Lung microvascular endothelial cell (primary cell): ENCODE results near the gene DLG5. TPM values are rescaled to one million over a fixed set of nuclear protein-coding genes. Genes with fewer than 3 reads are reported as not detected.

Experiments used
- DNase-seq, 2 donors: peaks; one replicate each; pipeline versions ENCODE4 v3.0.0 to v3.0.0-alpha.2; 2010; ENCODE audit warnings: low read depth in 2 of 2
- total RNA-seq: library from RNA; depleted of rRNA; stranded (reverse); fragments of >200 nt; gene quantifications from 2 replicates; pipeline ENCODE4 v1.2.1, GENCODE V29; 2014

Gene DLG5, protein sequence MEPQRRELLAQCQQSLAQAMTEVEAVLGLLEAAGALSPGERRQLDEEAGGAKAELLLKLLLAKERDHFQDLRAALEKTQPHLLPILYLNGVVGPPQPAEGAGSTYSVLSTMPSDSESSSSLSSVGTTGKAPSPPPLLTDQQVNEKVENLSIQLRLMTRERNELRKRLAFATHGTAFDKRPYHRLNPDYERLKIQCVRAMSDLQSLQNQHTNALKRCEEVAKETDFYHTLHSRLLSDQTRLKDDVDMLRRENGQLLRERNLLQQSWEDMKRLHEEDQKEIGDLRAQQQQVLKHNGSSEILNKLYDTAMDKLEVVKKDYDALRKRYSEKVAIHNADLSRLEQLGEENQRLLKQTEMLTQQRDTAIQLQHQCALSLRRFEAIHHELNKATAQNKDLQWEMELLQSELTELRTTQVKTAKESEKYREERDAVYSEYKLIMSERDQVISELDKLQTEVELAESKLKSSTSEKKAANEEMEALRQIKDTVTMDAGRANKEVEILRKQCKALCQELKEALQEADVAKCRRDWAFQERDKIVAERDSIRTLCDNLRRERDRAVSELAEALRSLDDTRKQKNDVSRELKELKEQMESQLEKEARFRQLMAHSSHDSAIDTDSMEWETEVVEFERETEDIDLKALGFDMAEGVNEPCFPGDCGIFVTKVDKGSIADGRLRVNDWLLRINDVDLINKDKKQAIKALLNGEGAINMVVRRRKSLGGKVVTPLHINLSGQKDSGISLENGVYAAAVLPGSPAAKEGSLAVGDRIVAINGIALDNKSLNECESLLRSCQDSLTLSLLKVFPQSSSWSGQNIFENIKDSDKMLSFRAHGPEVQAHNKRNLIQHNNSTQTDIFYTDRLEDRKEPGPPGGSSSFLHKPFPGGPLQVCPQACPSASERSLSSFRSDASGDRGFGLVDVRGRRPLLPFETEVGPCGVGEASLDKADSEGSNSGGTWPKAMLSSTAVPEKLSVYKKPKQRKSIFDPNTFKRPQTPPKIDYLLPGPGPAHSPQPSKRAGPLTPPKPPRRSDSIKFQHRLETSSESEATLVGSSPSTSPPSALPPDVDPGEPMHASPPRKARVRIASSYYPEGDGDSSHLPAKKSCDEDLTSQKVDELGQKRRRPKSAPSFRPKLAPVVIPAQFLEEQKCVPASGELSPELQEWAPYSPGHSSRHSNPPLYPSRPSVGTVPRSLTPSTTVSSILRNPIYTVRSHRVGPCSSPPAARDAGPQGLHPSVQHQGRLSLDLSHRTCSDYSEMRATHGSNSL (N-terminal part only)
- 6.1 and 6.9 TPM in 2 replicates for total RNA-seq

DNA sequence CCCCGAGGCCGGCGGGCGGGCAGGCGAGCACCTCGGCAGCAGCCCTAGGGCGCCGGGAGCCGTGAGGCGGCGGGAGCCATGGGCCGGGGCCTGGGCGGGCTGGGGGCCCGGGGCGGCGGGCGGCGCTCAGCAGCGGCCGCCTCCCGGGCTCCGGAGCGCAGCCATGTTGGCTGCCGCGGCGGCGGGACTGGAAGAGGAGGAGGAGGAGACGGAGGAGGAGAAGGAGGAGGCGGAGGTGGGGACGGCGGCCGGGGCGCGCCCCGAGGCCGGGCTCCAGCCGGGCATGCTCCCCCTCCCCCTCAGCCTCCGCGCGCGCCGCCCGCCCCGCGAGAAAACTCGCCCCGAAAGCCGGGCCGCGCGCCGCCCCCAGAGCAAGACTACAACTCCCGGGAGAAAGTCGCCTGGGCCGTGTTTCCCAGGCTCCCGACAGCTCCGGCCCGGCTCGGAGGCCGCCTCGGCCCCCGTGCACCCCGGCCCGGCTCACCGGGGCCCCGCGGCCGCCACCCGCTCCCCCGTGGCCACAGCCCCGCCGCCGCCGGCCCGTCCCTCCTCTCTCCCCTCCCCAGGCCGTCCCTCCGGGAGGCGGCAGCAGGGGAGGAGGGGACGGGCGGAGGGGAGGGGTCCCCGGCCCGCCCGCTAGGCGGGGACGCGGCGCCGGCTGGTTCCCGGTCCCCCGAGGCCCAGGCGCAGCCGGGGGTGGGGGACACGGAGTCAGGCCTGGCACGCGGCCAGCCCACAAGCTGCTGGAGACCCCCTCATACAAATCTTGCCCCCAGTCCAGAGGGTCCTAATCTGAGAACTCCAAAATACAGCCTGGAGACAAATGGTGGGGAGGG lies at the start of gene DLG5:
DLG5 (minus strand) TSS at position 190 of the 836 bp plus-strand sequence. CDS start 235 bp downstream, outside the sequence.
- DNase-seq: peak; percentile 35 to 51

DNA sequence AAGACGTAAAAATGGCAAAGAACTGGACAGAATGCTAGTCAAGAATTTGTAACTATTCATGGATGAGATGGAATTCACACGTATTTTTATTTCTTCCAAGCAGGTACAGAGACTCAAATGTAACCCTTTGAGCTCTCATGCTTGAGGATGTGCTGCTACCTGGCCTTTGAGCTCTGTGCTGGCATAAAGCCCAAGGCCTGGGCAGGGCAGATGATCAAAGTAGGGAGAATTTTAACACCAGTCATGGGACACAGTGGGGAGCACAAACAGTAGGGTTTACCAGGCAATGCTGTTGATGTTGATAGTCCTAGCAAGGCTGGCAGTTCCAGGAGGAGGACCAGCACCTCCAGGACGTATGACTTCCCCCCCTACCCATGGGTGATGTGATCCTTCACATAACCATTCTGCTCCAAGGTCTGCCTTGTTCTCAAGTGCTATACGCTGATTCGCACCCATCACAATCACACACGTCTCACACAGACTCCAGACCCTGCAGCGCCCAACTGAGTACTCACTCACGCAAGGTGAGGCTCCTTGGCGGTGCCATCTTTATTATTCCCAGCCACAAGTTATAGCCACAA lies 48.6 kb upstream of the DLG5 start:
- DNase-seq: no peak

GRCh38 chr10:77974396-77975074 lies 48.0 kb upstream of the DLG5 start:
- DNase-seq: peak; percentile 32 to 67

- DNase-seq: no peak
Observed at GRCh38 chr10:77973276-77973675, 46.7 kb upstream of the DLG5 start.

GRCh38 chr10:77972148-77972547 lies 45.6 kb upstream of the DLG5 start:
- DNase-seq: no peak

- DNase-seq: no peak
Observed at GRCh38 chr10:77971804-77972144, 45.2 kb upstream of the DLG5 start.

GRCh38 chr10:77970869-77971803 lies 44.6 kb upstream of the DLG5 start:
- DNase-seq: peak; percentile 68 to 83

- DNase-seq: no peak
Observed at GRCh38 chr10:77969114-77969513, 42.6 kb upstream of the DLG5 start.

GRCh38 chr10:77967611-77968022 lies 41.1 kb upstream of the DLG5 start:
- no peak for DNase-seq

GRCh38 chr10:77965294-77965693 lies 38.7 kb upstream of the DLG5 start:
- DNase-seq: no peak

DNA sequence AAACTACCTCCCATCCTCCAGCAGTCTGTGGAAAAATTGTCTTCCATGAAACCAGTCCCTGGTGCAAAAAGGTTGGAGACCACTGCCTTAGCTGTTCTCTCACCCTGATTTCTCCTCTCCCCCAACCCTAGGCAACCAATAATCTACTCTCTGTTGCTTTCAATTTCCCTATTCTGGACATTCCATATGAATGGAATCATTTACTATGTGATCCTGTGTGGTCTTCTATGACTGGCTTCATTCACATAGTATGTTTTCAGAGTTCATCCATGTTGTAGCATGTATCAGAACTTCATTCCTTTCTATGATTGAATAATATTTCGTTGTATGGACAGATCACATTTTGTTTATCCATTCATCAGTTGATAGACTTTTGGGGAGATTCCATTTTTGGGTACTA lies 38.3 kb upstream of the DLG5 start:
- DNase-seq: no peak

- no peak for DNase-seq
Observed at GRCh38 chr10:77963901-77964300, 37.3 kb upstream of the DLG5 start.

DNA sequence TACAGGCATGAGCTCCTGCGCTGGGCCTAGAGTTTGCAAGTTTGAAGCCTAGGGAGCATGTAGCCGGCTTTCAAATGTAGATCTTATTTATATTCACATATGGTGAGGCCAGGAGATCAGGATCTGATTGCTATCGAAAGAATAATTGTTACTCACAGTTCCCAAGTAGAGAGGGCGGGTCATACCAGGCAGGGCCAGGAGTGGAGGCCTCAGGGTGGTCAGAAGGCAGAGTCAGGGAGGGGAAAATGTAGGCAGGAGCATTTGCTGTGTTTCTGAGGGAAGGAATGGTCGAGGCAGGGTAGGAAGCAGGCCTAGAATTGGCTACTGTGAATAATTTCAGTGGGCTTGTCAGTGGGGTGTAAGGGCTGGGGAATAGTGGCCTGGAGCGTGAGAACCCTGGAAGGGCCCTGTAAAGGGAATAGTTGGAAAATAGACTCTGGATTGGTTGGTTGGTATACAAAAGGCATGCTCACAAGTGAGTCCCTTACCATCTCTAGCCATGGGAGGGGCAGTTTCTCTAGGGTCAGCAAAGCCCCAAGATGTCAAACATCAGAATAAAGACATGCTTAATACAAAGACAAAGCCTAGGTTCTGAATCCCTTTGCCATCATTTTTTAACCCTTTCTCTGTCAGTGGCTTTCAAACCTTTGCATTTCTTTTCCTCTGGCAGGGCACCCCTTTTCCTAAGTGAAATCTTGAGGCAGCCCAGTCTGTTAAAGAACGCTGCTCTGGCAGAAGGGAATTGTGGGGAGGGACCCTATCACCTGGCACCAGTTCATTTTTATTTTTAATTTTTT lies 36.0 kb upstream of the DLG5 start:
- no peak for DNase-seq

DNA sequence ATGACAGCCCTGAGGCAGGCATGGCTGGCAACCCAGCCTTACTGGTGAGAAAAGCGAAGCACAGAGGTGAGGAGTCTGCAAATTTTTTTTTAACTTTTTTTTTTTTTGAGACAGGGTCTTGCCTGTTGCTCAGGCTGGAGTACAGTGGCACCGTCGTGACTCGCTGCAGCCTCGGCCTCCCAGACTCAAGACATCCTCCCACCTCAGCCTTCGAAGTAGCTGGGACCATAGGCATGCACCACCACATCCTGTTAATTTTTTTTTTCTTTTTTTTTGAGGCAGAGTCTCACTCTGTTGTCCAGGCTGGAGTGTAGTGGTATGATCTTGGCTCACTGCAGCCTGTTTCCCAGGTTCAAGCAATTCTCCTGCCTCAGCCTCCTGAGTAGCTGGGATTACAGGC lies 35.1 kb upstream of the DLG5 start:
- no peak for DNase-seq

GRCh38 chr10:77960829-77961329 lies 34.3 kb upstream of the DLG5 start:
- no peak for DNase-seq

DNA sequence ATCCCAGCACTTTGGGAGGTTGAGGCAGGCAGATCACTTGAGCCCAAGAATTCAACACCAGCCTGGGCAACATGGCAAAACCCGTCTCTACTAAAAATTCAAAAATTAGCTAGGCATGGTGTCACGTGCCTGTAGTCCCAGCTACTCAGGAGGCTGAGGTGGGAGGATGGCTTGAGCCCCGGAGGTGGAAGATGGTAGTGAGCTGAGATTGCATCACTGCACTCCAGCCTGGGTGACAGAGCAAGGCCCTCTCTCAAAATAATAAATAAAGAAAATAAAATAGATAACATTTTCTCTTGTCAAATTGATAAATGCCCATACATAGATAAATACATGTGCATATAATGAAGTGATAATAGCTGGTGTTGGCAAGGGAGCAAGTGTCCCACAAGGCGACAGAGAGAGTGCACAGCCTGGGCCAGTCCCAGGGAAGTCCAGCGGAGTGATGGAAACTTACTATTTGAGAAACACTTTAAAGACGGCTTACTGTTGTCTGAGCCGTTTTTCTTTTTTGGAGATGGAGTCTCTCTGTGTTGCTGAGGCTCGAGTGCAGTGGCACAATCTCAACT lies 33.4 kb upstream of the DLG5 start:
- no peak for DNase-seq

GRCh38 chr10:77959384-77959783 lies 32.8 kb upstream of the DLG5 start:
- DNase-seq: peak in 1 of 2 donors; percentile 54
